Trophoblast cell (in vitro differentiated cells and primary cell): ENCODE measurements around the gene DNASE1L1.

ENCODE experiments used
- DNase-seq, 2 donors: peaks; one replicate each; pipeline ENCODE4 v3.0.0-alpha.2; 2016
- H2AFZ ChIP-seq: 2 replicates; pipeline ENCODE4 v1.6.1; 2013; ENCODE audit warnings: low read length, moderate library complexity, mild to moderate bottlenecking; ENCODE audit not compliant: insufficient read depth, poor library complexity
- H2AK5ac ChIP-seq: 2 replicates; pipeline ENCODE4 v1.6.1; 2013; ENCODE audit warnings: mild to moderate bottlenecking, low read length
- H2BK120ac ChIP-seq: 2 replicates; pipeline ENCODE4 v1.6.1; 2013; ENCODE audit warnings: low read length, mild to moderate bottlenecking, moderate library complexity; ENCODE audit not compliant: insufficient read depth, poor library complexity
- H2BK12ac ChIP-seq: 2 replicates; pipeline ENCODE4 v1.6.1; 2013; ENCODE audit warnings: mild to moderate bottlenecking, low read length, moderate library complexity
- H2BK5ac ChIP-seq: 2 replicates; pipeline ENCODE4 v1.6.1; 2013; ENCODE audit warnings: low read length, low read depth, moderate library complexity, mild to moderate bottlenecking; ENCODE audit not compliant: poor library complexity
- H3K14ac ChIP-seq: 2 replicates; pipeline ENCODE4 v1.6.1; 2013; ENCODE audit warnings: mild to moderate bottlenecking, low read length
- H3K18ac ChIP-seq: 2 replicates; pipeline ENCODE4 v1.6.1; 2013; ENCODE audit warnings: mild to moderate bottlenecking, low read length
- H3K23ac ChIP-seq: 2 replicates; pipeline ENCODE4 v1.6.1; 2013; ENCODE audit warnings: low read length
- H3K27ac ChIP-seq: 2 replicates; pipeline ENCODE4 v1.5.1; 2013; ENCODE audit warnings: low read depth, mild to moderate bottlenecking, inconsistent platforms, low read length, moderate library complexity
- H3K27me3 ChIP-seq: 2 replicates; pipeline ENCODE4 v1.6.1; 2013; ENCODE audit warnings: inconsistent platforms, mild to moderate bottlenecking, low read length, moderate library complexity; ENCODE audit not compliant: insufficient read depth
- H3K36me3 ChIP-seq, 2 experiments: 1 replicate in 1 of 2; 2 replicates in 1 of 2; pipeline ENCODE4 v1.6.1; 2013; ENCODE audit warnings: low read length in 2 of 2, mild to moderate bottlenecking in 2 of 2, moderate library complexity in 1 of 2; ENCODE audit not compliant: insufficient read depth in 2 of 2, control insufficient read depth in 1 of 2
- H3K4ac ChIP-seq: 2 replicates; pipeline ENCODE4 v1.6.1; 2013; ENCODE audit warnings: low read depth, mild to moderate bottlenecking, low read length, moderate library complexity
- H3K4me1 ChIP-seq, 2 experiments: 1 replicate in 1 of 2; 2 replicates in 1 of 2; pipeline ENCODE4 v1.6.1; 2013; ENCODE audit warnings: low read length in 2 of 2, mild to moderate bottlenecking in 2 of 2, moderate library complexity in 1 of 2; ENCODE audit not compliant: insufficient read depth in 2 of 2, control insufficient read depth in 1 of 2
- H3K4me2 ChIP-seq: 2 replicates; pipeline ENCODE4 v1.6.1; 2013; ENCODE audit warnings: inconsistent platforms, mild to moderate bottlenecking, low read length, moderate library complexity
- H3K4me3 ChIP-seq: 2 replicates; pipeline ENCODE4 v1.5.1; 2013; ENCODE audit warnings: mild to moderate bottlenecking, low read depth, low read length, inconsistent platforms
- H3K79me1 ChIP-seq: one replicate; pipeline ENCODE4 v1.6.1; 2013; ENCODE audit warnings: low read length
- H3K79me2 ChIP-seq: 2 replicates; pipeline ENCODE4 v1.6.1; 2013; ENCODE audit warnings: low read length, mild to moderate bottlenecking; ENCODE audit not compliant: control insufficient read depth, insufficient read depth, poor library complexity
- H3K9ac ChIP-seq: 2 replicates; pipeline ENCODE4 v1.6.1; 2013; ENCODE audit warnings: mild to moderate bottlenecking, low read length
- H3K9me3 ChIP-seq: 2 replicates; pipeline ENCODE4 v1.6.1; 2013; ENCODE audit warnings: low read depth, mild to moderate bottlenecking, control low read depth, inconsistent platforms, low read length; ENCODE audit not compliant: insufficient read depth
- H4K12ac ChIP-seq: 2 replicates; pipeline ENCODE4 v1.6.1; 2013; ENCODE audit warnings: low read depth, mild to moderate bottlenecking, low read length, moderate library complexity
- H4K8ac ChIP-seq: 2 replicates; pipeline ENCODE4 v1.6.1; 2013; ENCODE audit warnings: low read depth, mild to moderate bottlenecking, low read length, moderate library complexity
- H4K91ac ChIP-seq: one replicate; pipeline ENCODE4 v1.6.1; 2013; ENCODE audit warnings: low read depth, mild to moderate bottlenecking, low read length, moderate library complexity
- WGBS: extraction: QIAGEN DNeasy Blood & Tissue Kit; methylation state at CpG from one replicate; pipeline ENCODE4 v1.1.7; 2013; ENCODE audit warnings: missing lambda C conversion rate; ENCODE audit not compliant: insufficient read length, insufficient coverage; ENCODE audit errors: extremely low coverage; 5-methylcytosine and 5-hydroxymethylcytosine counted together

Gene DNASE1L1

DNA sequence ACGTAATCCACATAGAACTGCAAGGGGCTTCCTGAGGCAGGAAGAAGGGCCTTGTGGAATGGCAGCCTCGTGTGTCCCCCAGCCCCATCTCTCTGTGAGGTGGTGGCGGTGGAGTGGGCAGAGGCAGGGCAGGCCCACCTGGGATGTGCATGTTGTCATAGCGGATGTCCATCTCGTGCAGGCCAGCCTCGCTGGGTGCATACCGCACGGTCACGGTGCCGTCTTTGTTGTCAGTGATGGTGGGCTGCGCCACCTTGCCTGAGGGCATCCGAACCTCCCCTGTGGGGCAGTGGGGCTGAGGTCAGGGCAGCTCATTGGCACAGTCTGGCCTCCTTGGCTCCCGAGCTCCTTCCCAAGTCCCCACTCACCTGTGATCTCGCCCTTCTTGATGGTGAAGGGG is 55.0 kb downstream of the DNASE1L1 start:
- Histone ChIP-seq H3K4me3 (no peak overlapping the region), H3K14ac (no peak overlapping the region), H4K8ac (no peak overlapping the region), H2BK5ac (no peak overlapping the region), H3K9me3 (no peaks in the 10 kb centered on the region), H2AK5ac (no peak overlapping the region), H3K79me2 (no peaks in the 10 kb centered on the region), H3K4me1 (no peaks in the 10 kb centered on the region), H3K9ac (no peak overlapping the region), H3K4me2 (no peak overlapping the region), H4K91ac (no peak overlapping the region), H3K23ac (no peak overlapping the region), H2BK120ac (no peak overlapping the region), H2BK12ac (no peak overlapping the region), H3K27ac (no peak overlapping the region), H3K4ac (no peak overlapping the region), H3K79me1 (no peaks in the 10 kb centered on the region), H2AFZ (no peak overlapping the region), H3K36me3 (peaks cover 100% of the 10 kb centered on the region in 2 experiments), H3K27me3 (no peaks in the 10 kb centered on the region), H4K12ac (no peak overlapping the region), H3K18ac (no peak overlapping the region)
- WGBS: no CpG with 5 or more reads among the region's 14 CpGs
- DNase-seq: no peak

DNA sequence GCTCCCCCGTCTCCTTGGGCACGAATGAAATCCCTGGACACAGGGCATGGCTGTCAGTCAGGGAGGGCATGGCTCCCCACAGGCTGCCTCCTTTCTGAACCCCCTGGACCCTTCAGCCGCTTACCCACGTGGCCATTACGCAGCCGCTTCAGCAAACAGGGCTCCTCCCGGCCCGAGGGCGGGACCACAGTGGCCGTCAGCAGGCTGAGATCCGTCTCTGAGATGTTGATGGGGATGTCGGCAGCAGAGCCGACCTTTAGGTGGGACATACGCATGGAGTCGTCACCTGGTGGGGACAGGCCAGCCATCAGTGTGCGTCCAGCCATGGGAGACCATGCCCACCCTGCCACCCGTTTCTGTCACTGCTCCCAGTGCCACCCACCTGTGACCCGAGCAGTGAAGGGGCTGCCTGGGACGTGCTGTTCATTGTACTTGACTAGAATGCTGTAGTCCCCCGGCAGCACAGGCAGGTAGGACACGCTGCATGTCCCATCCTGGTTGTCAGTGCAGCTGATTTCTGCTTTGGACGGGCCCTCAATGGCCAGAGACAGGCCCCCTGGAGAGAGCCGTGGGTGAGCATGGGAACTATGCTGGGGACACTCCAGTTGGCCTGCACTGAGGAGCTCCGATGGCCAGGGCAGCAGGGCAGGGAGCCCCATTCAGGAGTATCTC is 55.7 kb downstream of the DNASE1L1 start:
- Histone ChIP-seq H2BK5ac (no peak overlapping the region), H2AFZ (no peak overlapping the region), H3K36me3 (peaks cover 100% of the 10 kb centered on the region in 2 experiments), H3K23ac (no peak overlapping the region), H2BK12ac (no peak overlapping the region), H3K27me3 (no peaks in the 10 kb centered on the region), H4K91ac (no peak overlapping the region), H3K4me1 (no peaks in the 10 kb centered on the region), H3K18ac (no peak overlapping the region), H3K4me2 (no peak overlapping the region), H2AK5ac (no peak overlapping the region), H3K27ac (no peak overlapping the region), H3K4ac (no peak overlapping the region), H3K4me3 (no peak overlapping the region), H4K12ac (no peak overlapping the region), H3K79me2 (no peaks in the 10 kb centered on the region), H2BK120ac (no peak overlapping the region), H3K9ac (no peak overlapping the region), H4K8ac (no peak overlapping the region), H3K14ac (no peak overlapping the region), H3K9me3 (no peaks in the 10 kb centered on the region), H3K79me1 (no peaks in the 10 kb centered on the region)
- no peak for DNase-seq
- no CpG with 5 or more reads among the region's 24 CpGs for WGBS

DNA sequence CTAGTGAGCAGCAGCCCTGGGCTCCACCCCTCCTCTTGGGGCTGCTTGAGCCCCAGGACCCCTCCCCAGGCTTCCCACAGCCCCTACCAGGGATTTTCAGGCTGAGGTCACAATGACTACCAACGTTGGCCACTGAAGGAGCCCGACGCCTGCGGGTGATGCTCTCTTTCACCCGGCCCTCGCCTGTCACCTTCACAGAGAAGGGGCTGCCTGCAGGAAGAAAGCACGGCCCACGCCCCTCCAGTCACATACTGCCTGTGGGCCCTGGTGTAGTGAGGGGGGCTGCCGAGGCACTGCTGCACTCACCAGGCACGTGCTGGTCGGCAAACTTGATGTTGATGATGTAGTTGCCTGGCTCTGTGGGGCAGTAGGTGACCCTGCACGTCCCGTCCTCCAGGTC is 56.6 kb downstream of the DNASE1L1 start:
- Histone ChIP-seq H3K23ac (no peak overlapping the region), H3K4me2 (no peak overlapping the region), H4K91ac (no peak overlapping the region), H3K27me3 (no peaks in the 10 kb centered on the region), H3K9me3 (no peaks in the 10 kb centered on the region), H3K18ac (no peak overlapping the region), H3K14ac (no peak overlapping the region), H3K9ac (no peak overlapping the region), H3K4me3 (no peak overlapping the region), H2AK5ac (no peak overlapping the region), H4K8ac (no peak overlapping the region), H2BK120ac (no peak overlapping the region), H2AFZ (no peak overlapping the region), H3K36me3 (peaks cover 95% of the 10 kb centered on the region in 2 experiments), H2BK12ac (no peak overlapping the region), H3K79me2 (no peaks in the 10 kb centered on the region), H3K79me1 (no peaks in the 10 kb centered on the region), H3K27ac (no peak overlapping the region), H3K4ac (no peak overlapping the region), H4K12ac (no peak overlapping the region), H3K4me1 (no peaks in the 10 kb centered on the region), H2BK5ac (no peak overlapping the region)
- no CpG with 5 or more reads among the region's 13 CpGs for WGBS
- DNase-seq: no peak

DNA sequence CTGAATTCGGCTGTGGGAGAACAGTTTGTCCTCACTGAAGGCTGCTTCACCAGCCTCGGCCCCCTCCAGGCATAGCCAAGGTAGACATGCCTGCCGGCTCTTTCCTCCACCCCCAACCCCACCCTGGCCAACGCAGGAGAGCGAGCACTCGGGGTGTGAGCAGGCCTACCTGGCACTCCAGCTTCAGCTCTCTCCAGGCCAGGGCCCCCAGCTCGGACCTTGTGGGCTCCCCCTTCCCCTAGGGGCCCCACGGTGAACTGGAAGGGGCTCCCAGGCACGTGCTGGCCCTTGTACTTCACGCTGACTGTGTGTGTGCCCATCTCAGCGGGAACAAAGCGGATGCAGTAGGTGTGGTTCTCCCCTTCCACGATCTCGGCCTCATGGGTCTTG is 57.0 kb downstream of the DNASE1L1 start:
- Histone ChIP-seq H2BK5ac (no peak overlapping the region), H3K9me3 (no peaks in the 10 kb centered on the region), H3K4me3 (no peak overlapping the region), H4K91ac (no peak overlapping the region), H2AK5ac (no peak overlapping the region), H3K79me1 (no peaks in the 10 kb centered on the region), H4K12ac (no peak overlapping the region), H3K9ac (no peak overlapping the region), H2BK120ac (no peak overlapping the region), H3K23ac (no peak overlapping the region), H2AFZ (no peak overlapping the region), H3K14ac (no peak overlapping the region), H3K36me3 (peaks cover 90 to 91% of the 10 kb centered on the region in 2 experiments), H3K18ac (no peak overlapping the region), H2BK12ac (no peak overlapping the region), H3K4ac (no peak overlapping the region), H4K8ac (no peak overlapping the region), H3K27me3 (no peaks in the 10 kb centered on the region), H3K27ac (no peak overlapping the region), H3K4me2 (no peak overlapping the region), H3K4me1 (no peaks in the 10 kb centered on the region), H3K79me2 (no peaks in the 10 kb centered on the region)
- no CpG with 5 or more reads among the region's 14 CpGs for WGBS
- no peak for DNase-seq
